GM03348 (cell line): ENCODE measurements around the gene THTPA.
A peak's percentile ranks its signal among the peaks of the same experiment; 100 is the strongest.

Experiments used
- DNase-seq: peaks from one replicate; pipeline ENCODE4 v3.0.0; 2012; ENCODE audit warnings: low spot score

Gene THTPA

GRCh38 chr14:23555882-23556699 is at the start of gene THTPA:
TSS of gene THTPA (plus strand) at chr14:23556271. CDS start at chr14:23556758, 487 bp downstream.
- DNase-seq, result peak; percentile 97

GRCh38 chr14:23512156-23512555 is 43.9 kb upstream of the THTPA start:
- DNase-seq, result no peak

GRCh38 chr14:23513005-23513817 is 42.9 kb upstream of the THTPA start:
- no peak for DNase-seq

- DNase-seq, result no peak
Measured at GRCh38 chr14:23513818-23514643, 42.0 kb upstream of the THTPA start.

GRCh38 chr14:23514644-23514957 is 41.5 kb upstream of the THTPA start:
- no peak for DNase-seq

GRCh38 chr14:23517650-23518326 is 38.3 kb upstream of the THTPA start:
- DNase-seq, result no peak

- DNase-seq, result no peak
Measured at GRCh38 chr14:23518709-23519108, 37.4 kb upstream of the THTPA start.

GRCh38 chr14:23520899-23521533 is 35.1 kb upstream of the THTPA start:
- no peak for DNase-seq

- DNase-seq, result no peak
Measured at GRCh38 chr14:23521785-23522640, 34.1 kb upstream of the THTPA start.

GRCh38 chr14:23522643-23523198 is 33.4 kb upstream of the THTPA start:
- no peak for DNase-seq

GRCh38 chr14:23523229-23524016 is 32.6 kb upstream of the THTPA start:
- DNase-seq, result no peak

- DNase-seq, result no peak
Measured at GRCh38 chr14:23524954-23525353, 31.1 kb upstream of the THTPA start.

- no peak for DNase-seq
Measured at GRCh38 chr14:23525611-23526010, 30.5 kb upstream of the THTPA start.

- no peak for DNase-seq
Measured at GRCh38 chr14:23528555-23528954, 27.5 kb upstream of the THTPA start.

GRCh38 chr14:23529016-23529415 is 27.1 kb upstream of the THTPA start:
- DNase-seq, result no peak

GRCh38 chr14:23530375-23531055 is 25.6 kb upstream of the THTPA start:
- DNase-seq, result no peak

- no peak for DNase-seq
Measured at GRCh38 chr14:23531391-23531790, 24.7 kb upstream of the THTPA start.

- DNase-seq, result no peak
Measured at GRCh38 chr14:23532658-23533057, 23.4 kb upstream of the THTPA start.
